IMR-90 (cell line): ENCODE results near the gene DPYD. TPM values are rescaled to one million over a fixed set of nuclear protein-coding genes. Genes with fewer than 3 reads are reported as not detected.

Experiments used
- ATAC-seq: fragments of 200-7000 bp; cut with Tn5 transposase; 2 replicates; pipeline ENCODE4 v1.9.1; 2020; ENCODE audit warnings: low read depth, mild to moderate bottlenecking, moderate library complexity
- BruUV-seq: library from RNA; stranded (reverse); fragments of 400-500 nt; replicated peaks from 2 replicates; lab custom pipeline; 2021; lab: Mats Ljungman, UMichigan
- CTCF ChIA-PET: fragments of 300-600 bp; formaldehyde crosslinking; extraction: SDS; loops from one replicate; lab custom pipeline; 2021; ENCODE audit warnings: antibody characterized with exemption; lab: Yijun Ruan, JAX
- POLR2A ChIA-PET: fragments of 300-600 bp; sonication (Branson Sonifier 250); formaldehyde crosslinking; loops from one replicate; lab custom pipeline; 2022; ENCODE audit warnings: antibody characterized with exemption; ENCODE audit not compliant: unreplicated experiment; lab: Charles Lee
- DNase-seq: peaks from one replicate; pipeline ENCODE4 v3.0.0; 2013
- H2AFZ ChIP-seq: replicated peaks from 2 replicates; pipeline ENCODE3; 2013; ENCODE audit warnings: low read length, mild to moderate bottlenecking; ENCODE audit not compliant: poor library complexity
- H2AK5ac ChIP-seq: 2 replicates; pipeline ENCODE4 v1.6.1; 2013; ENCODE audit warnings: low read depth, low read length, inconsistent platforms
- H2AK9ac ChIP-seq: replicated peaks from 2 replicates; pipeline ENCODE3; 2013; ENCODE audit warnings: mild to moderate bottlenecking, low read depth, low read length, moderate library complexity; ENCODE audit not compliant: poor library complexity
- H2BK120ac ChIP-seq: 2 replicates; pipeline ENCODE4 v1.6.1; 2013; ENCODE audit warnings: low read depth, low read length, inconsistent platforms
- H2BK15ac ChIP-seq: 3 replicates; pipeline ENCODE4 v1.6.1; 2013; ENCODE audit warnings: low read depth, low read length, inconsistent platforms
- H2BK20ac ChIP-seq: 2 replicates; pipeline ENCODE4 v1.6.1; 2013; ENCODE audit warnings: low read depth, mild to moderate bottlenecking, inconsistent platforms, low read length, moderate library complexity
- H2BK5ac ChIP-seq: 2 replicates; pipeline ENCODE4 v1.6.1; 2013; ENCODE audit warnings: mild to moderate bottlenecking, low read depth, low read length, inconsistent platforms; ENCODE audit not compliant: poor library complexity, severe bottlenecking
- H3K14ac ChIP-seq: replicated peaks from 2 replicates; pipeline ENCODE4 v1.6.1; 2013; ENCODE audit warnings: low read depth, low read length, inconsistent platforms
- H3K18ac ChIP-seq: 2 replicates; pipeline ENCODE4 v1.6.1; 2013; ENCODE audit warnings: low read depth, low read length, control low read depth
- H3K23ac ChIP-seq: 2 replicates; pipeline ENCODE4 v1.6.1; 2013; ENCODE audit warnings: low read depth, low read length, inconsistent platforms
- H3K27ac ChIP-seq: 2 replicates; pipeline ENCODE4 v1.5.1; 2013; ENCODE audit warnings: mild to moderate bottlenecking, control low read depth, low read length; ENCODE audit not compliant: insufficient read depth
- H3K27me3 ChIP-seq: 2 replicates; pipeline ENCODE4 v1.6.1; 2013; ENCODE audit warnings: low read length; ENCODE audit not compliant: control insufficient read depth, insufficient read depth
- H3K36me3 ChIP-seq: 2 replicates; pipeline ENCODE4 v1.6.1; 2013; ENCODE audit warnings: low read length, mixed read lengths; ENCODE audit not compliant: control insufficient read depth, insufficient read depth
- H3K4ac ChIP-seq: 2 replicates; pipeline ENCODE4 v1.6.1; 2013; ENCODE audit warnings: low read depth, low read length, inconsistent platforms
- H3K4me1 ChIP-seq: 2 replicates; pipeline ENCODE4 v1.6.1; 2013; ENCODE audit warnings: low read length, mixed read lengths; ENCODE audit not compliant: control insufficient read depth, insufficient read depth
- H3K4me2 ChIP-seq: 2 replicates; pipeline ENCODE4 v1.6.1; 2013; ENCODE audit warnings: low read depth, mild to moderate bottlenecking, control low read depth, low read length, moderate library complexity
- H3K4me3 ChIP-seq: 2 replicates; pipeline ENCODE4 v1.5.1; 2013; ENCODE audit warnings: low read depth, mild to moderate bottlenecking, control low read depth, low read length, moderate library complexity; ENCODE audit not compliant: insufficient read depth
- H3K56ac ChIP-seq: 2 replicates; pipeline ENCODE4 v1.6.1; 2013; ENCODE audit warnings: low read length, inconsistent platforms; ENCODE audit not compliant: insufficient read depth; ENCODE audit errors: extremely low read depth
- H3K79me1 ChIP-seq, 2 experiments: 2 replicates each; pipeline ENCODE4 v1.6.1; 2013; ENCODE audit warnings: low read length in 2 of 2, inconsistent platforms in 1 of 2, low read depth in 1 of 2
- H3K9ac ChIP-seq: 2 replicates; pipeline ENCODE4 v1.6.1; 2013; ENCODE audit warnings: low read depth, low read length, control low read depth
- H3K9me1 ChIP-seq: 2 replicates; pipeline ENCODE4 v1.6.1; 2013; ENCODE audit warnings: low read length, inconsistent platforms; ENCODE audit not compliant: insufficient read depth
- H3K9me3 ChIP-seq: 2 replicates; pipeline ENCODE4 v1.6.1; 2013; ENCODE audit warnings: low read length; ENCODE audit not compliant: control insufficient read depth, insufficient read depth
- H4K20me1 ChIP-seq: 2 replicates; pipeline ENCODE4 v1.6.1; 2013; ENCODE audit warnings: low read length, inconsistent platforms; ENCODE audit not compliant: insufficient read depth
- H4K5ac ChIP-seq: 2 replicates; pipeline ENCODE4 v1.6.1; 2013; ENCODE audit warnings: mild to moderate bottlenecking, low read depth, low read length, control low read depth
- H4K8ac ChIP-seq, 2 experiments: 2 replicates each; pipeline ENCODE4 v1.6.1; 2013; ENCODE audit warnings: low read depth in 2 of 2, low read length in 2 of 2, control low read depth in 1 of 2, inconsistent platforms in 1 of 2
- H4K91ac ChIP-seq: 2 replicates; pipeline ENCODE4 v1.6.1; 2013; ENCODE audit warnings: low read depth, low read length, inconsistent platforms; ENCODE audit not compliant: insufficient read depth
- CHD1 ChIP-seq: IDR thresholded peaks from 2 replicates; pipeline ENCODE4 v1.6.1; 2012; ENCODE audit warnings: low read depth, low read length, improper control_type of control experiment
- MXI1 ChIP-seq: IDR thresholded peaks from 2 replicates; pipeline ENCODE4 v1.6.1; 2012; ENCODE audit warnings: low read depth, mild to moderate bottlenecking, low read length, moderate library complexity, borderline replicate concordance
- POLR2A ChIP-seq: IDR thresholded peaks from 2 replicates; pipeline ENCODE4 v1.6.1; 2012; ENCODE audit warnings: mild to moderate bottlenecking, low read depth, low read length
- RFX5 ChIP-seq: IDR thresholded peaks from 2 replicates; pipeline ENCODE4 v1.8.0; 2012; ENCODE audit warnings: low read depth, mild to moderate bottlenecking, low read length, moderate library complexity
- SMC3 ChIP-seq: fragments of 150-350 bp; IDR thresholded peaks from 2 replicates; pipeline ENCODE4 v1.6.1; 2016; ENCODE audit warnings: low read depth, mild to moderate bottlenecking, antibody characterized with exemption, low read length, moderate library complexity
- WGBS, 2 experiments: methylation state at CpG; one replicate each; pipeline versions ENCODE4 v1.1.5 to v1.1.7; 2013; ENCODE audit warnings: missing lambda C conversion rate in 2 of 2; ENCODE audit not compliant: insufficient read length in 1 of 2; ENCODE audit errors: extremely low coverage in 2 of 2; 5-methylcytosine and 5-hydroxymethylcytosine counted together
- dilution Hi-C: fragments of 300-500 bp; cut with HindIII; formaldehyde crosslinking; loops from one replicate; pipeline ENCODE4 v1.14.3; 2018; ENCODE audit warnings: low sequenced_read_pairs; ENCODE audit not compliant: unreplicated experiment
- in situ Hi-C: fragments of 300-500 bp; cut with MboI; formaldehyde crosslinking; loops from 3 replicates; pipeline ENCODE4 v1.14.3; 2019; ENCODE audit warnings: low sequenced_read_pairs, inconsistent platforms, mixed read lengths
- intact Hi-C: fragments of 100-400 bp; cut with micrococcal nuclease; formaldehyde crosslinking; loops from 2 replicates; pipeline ENCODE4 v1.10.0; 2022
- polyA plus RNA-seq, 3 experiments: library from polyadenylated mRNA; depleted of rRNA; stranded (reverse); fragments of >200 nt; gene quantifications; 2 replicates each; pipeline ENCODE4 v1.2.3, GENCODE V29; 2012; ENCODE audit warnings: low replicate concordance in 1 of 3
- total RNA-seq: library from RNA; depleted of rRNA; stranded (reverse); fragments of >200 nt; gene quantifications from 2 replicates; pipeline ENCODE4 v1.2.3, GENCODE V29; 2012
- TF ChIP-seq, protein P1 (sequence below): conservative IDR thresholded peaks from 2 replicates; pipeline ENCODE4 v1.5.1; 2012; ENCODE audit warnings: mild to moderate bottlenecking, low read depth, low read length, improper control_type of control experiment

The DPYD gene
- total and polyA plus RNA-seq, 2 of the 4 experiments (the other 2 are of a cell fraction), result 9.3 to 47.3 TPM

GRCh38 chr1:97201641-97202040 lies 719.2 kb downstream of the DPYD start:
- CTCF ChIA-PET, result no interaction called here
- H2BK5ac ChIP-seq, result no peak overlapping the region
- no peak overlapping the region for H3K4me3 ChIP-seq
- no peak overlapping the region for H4K91ac ChIP-seq
- H2BK15ac ChIP-seq, result no peak overlapping the region
- H2BK20ac ChIP-seq, result no peak overlapping the region
- WGBS, 2 experiments, result no CpG with 5 or more reads among the region's 3 CpGs
- POLR2A ChIA-PET, result interaction anchor here (0.5 kb wide), 1 partner anchor 771 kb away, joined by 5 read pairs; no protein-coding TSS in a partner anchor
- H4K8ac ChIP-seq, result no peak overlapping the region
- H3K4me1 ChIP-seq, result peaks cover 5% of the 10 kb centered on the region; the same call in 1 of the 2 replicates
- TF ChIP-seq CHD1 (no peak), POLR2A (no peak), SMC3 (no peak), RFX5 (no peak), MXI1 (no peak)
- TF ChIP-seq, protein P1, sequence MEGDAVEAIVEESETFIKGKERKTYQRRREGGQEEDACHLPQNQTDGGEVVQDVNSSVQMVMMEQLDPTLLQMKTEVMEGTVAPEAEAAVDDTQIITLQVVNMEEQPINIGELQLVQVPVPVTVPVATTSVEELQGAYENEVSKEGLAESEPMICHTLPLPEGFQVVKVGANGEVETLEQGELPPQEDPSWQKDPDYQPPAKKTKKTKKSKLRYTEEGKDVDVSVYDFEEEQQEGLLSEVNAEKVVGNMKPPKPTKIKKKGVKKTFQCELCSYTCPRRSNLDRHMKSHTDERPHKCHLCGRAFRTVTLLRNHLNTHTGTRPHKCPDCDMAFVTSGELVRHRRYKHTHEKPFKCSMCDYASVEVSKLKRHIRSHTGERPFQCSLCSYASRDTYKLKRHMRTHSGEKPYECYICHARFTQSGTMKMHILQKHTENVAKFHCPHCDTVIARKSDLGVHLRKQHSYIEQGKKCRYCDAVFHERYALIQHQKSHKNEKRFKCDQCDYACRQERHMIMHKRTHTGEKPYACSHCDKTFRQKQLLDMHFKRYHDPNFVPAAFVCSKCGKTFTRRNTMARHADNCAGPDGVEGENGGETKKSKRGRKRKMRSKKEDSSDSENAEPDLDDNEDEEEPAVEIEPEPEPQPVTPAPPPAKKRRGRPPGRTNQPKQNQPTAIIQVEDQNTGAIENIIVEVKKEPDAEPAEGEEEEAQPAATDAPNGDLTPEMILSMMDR, result no peak
- H4K5ac ChIP-seq, result no peak overlapping the region
- no peak for ATAC-seq
- no peak overlapping the region for H3K4me2 ChIP-seq
- no peak for DNase-seq
- H2AK9ac ChIP-seq, result no peak overlapping the region
- intact Hi-C loops (loop anchor here (10.0 kb wide), 1 partner anchor 1263 kb away; no protein-coding TSS in a partner anchor), in situ Hi-C loops (no loop called here), dilution Hi-C loops (no loop called here)
- H3K9me3 ChIP-seq, result no peaks in the 10 kb centered on the region
- no peak overlapping the region for H3K23ac ChIP-seq
- H2AFZ ChIP-seq, result no peak overlapping the region
- H4K20me1 ChIP-seq, result no peaks in the 10 kb centered on the region
- no peak overlapping the region for H2BK120ac ChIP-seq
- BruUV-seq, result no TSS peak
- no peak overlapping the region for H3K56ac ChIP-seq
- H3K18ac ChIP-seq, result no peak overlapping the region
- no peak overlapping the region for H2AK5ac ChIP-seq
- H3K14ac ChIP-seq, result no peak overlapping the region
- H3K27ac ChIP-seq, result no peak overlapping the region
- H3K36me3 ChIP-seq, result no peaks in the 10 kb centered on the region
- H3K79me1 ChIP-seq, result no peaks in the 10 kb centered on the region
- H3K4ac ChIP-seq, result no peak overlapping the region
- H3K9me1 ChIP-seq, result no peaks in the 10 kb centered on the region
- no peaks in the 10 kb centered on the region for H3K27me3 ChIP-seq
- H3K9ac ChIP-seq, result no peak overlapping the region
